Stimulated activated CD8-positive, alpha-beta memory T cell treated with anti-CD3 and anti-CD28 coated beads, Interleukin-4, amount 100 ng/mL, for 48 hours (primary cell): ENCODE results near the gene HES6.
"Not testable (repeated sequence)": the region's sequence is repeated elsewhere in the genome, so short reads cannot be mapped to it uniquely, and the experiment has no call there.

Experiments
- DNase-seq: peaks from one replicate; pipeline ENCODE4 v3.0.0-alpha.2; 2020

The HES6 gene

GRCh38 chr2:238272156-238272555, 32.3 kb upstream of the HES6 start:
- no peak for DNase-seq

GRCh38 chr2:238271686-238272085, 31.8 kb upstream of the HES6 start:
- not testable (repeated sequence) for DNase-seq

- no peak for DNase-seq
These were observed 31.3 kb upstream of the HES6 start for GRCh38 chr2:238271061-238271554.

- DNase-seq, result no peak
These were observed 30.8 kb upstream of the HES6 start for GRCh38 chr2:238270606-238271005.

GRCh38 chr2:238269741-238270140, 29.9 kb upstream of the HES6 start:
- DNase-seq, result no peak

GRCh38 chr2:238267884-238268680, 28.2 kb upstream of the HES6 start:
- no peak for DNase-seq

- DNase-seq, result no peak
These were observed 27.5 kb upstream of the HES6 start for GRCh38 chr2:238267341-238267710.

GRCh38 chr2:238265605-238266004, 25.8 kb upstream of the HES6 start:
- DNase-seq, result no peak

- DNase-seq, result no peak
These were observed 24.2 kb upstream of the HES6 start for GRCh38 chr2:238264072-238264460.

GRCh38 chr2:238263204-238264071, 23.6 kb upstream of the HES6 start:
- peak; percentile 82 for DNase-seq

- no peak for DNase-seq
These were observed 22.8 kb upstream of the HES6 start for GRCh38 chr2:238262496-238263122.

- no peak for DNase-seq
These were observed 22.0 kb upstream of the HES6 start for GRCh38 chr2:238261718-238262375.

GRCh38 chr2:238260883-238261282, 21.0 kb upstream of the HES6 start:
- DNase-seq, result no peak

GRCh38 chr2:238259061-238260020, 19.5 kb upstream of the HES6 start:
- no peak for DNase-seq

GRCh38 chr2:238257786-238258700, 18.2 kb upstream of the HES6 start:
- no peak for DNase-seq

- DNase-seq, result peak; percentile 82
These were observed 16.8 kb upstream of the HES6 start for GRCh38 chr2:238256594-238257104.

GRCh38 chr2:238256111-238256510, 16.3 kb upstream of the HES6 start:
- DNase-seq, result no peak

GRCh38 chr2:238255636-238256035, 15.8 kb upstream of the HES6 start:
- no peak for DNase-seq

- DNase-seq, result no peak
These were observed 15.3 kb upstream of the HES6 start for GRCh38 chr2:238255151-238255551.

GRCh38 chr2:238254095-238254723, 14.4 kb upstream of the HES6 start:
- no peak for DNase-seq
